ENCODE results near the gene CEBPE. TPM values are rescaled to one million over a fixed set of nuclear protein-coding genes. Genes with fewer than 3 reads are reported as not detected.

Gene CEBPE
- not detected in 2 replicates for total RNA-seq

DNA sequence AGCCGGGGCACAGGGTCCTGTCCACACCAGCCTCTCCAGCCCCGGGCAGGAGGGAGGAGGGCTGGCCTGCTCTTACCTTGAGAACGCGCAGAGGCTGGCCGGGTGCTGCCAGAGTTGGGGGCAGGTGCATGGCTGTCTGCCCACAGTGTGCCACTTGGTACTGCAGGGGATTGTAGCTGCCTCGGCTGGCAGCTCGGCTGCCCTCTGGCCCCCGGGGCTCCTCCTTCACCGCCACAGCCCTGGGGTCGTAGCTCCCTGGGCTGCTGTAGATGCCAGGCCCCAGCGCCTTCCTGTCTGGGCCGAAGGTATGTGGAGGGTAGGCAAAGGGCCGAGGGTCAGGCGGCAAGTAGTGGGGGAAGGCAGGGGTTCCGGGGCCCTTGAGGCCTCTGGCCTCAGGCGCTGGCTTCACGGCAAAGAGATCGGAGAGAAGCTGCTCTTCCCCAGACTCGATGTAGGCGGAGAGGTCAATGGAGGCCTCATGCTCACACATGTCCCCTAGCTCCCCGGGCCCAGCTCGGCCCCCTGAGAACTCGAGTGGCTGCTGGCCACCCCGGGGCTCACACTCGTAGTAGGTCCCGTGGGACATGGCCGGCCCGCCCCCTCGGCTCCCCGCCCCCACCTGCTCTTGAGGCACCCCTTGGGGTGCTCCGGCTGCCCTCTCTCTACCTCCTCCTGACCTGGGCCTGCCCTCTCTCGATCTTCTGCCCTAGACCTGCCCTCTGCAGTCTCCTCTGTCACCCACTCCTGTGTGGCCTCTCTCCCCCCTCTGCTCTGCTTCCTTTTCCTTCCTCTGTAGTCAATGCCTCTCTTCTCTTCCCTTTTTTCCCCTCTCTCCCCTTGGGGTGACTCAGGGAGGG, at the start of gene CEBPE:
TSS of gene CEBPE (minus strand) at position 750 of the 857 bp plus-strand sequence. CDS start at position 586, 164 bp downstream.

DNA sequence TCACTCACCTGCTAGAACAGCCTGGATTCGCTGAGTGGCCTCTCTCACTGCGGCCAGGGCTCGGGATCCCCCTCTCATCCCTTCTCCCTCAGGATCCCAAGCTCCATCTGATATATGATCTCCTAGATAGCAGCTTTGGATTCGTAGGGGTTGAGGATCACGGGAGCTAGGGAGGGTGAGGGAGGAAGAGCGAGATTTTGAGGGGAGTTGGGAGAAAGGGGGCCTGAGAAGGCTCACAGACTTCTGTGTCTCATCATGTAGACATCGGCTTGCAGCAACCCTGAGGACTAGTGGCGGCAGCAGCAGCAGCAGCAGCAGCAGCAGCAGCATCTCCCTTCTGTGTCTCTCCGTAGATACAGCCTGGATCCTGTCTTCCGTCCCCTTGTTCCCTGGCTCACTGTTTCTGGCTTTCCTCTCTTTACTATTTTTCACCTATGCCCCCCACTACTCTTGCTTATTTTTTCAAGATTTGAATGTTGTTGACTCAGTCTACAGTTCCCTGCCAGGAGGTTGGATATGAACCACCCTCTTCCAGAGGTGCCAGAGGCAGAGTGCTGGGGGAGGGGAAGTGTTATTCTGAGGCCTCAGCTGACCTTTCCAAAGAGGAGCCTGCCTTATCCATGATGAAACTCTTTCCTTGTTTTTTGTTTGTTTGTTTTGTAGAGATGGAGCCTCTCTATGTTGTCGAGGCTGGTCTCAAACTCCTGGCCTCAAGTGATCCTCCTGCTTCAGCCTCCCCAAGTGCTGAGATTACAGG, 14.3 kb downstream of the CEBPE start, which contains the start of gene CIROP:
TSS of gene CIROP (minus strand) at position 399 of the 757 bp plus-strand sequence. CDS start at position 330, 69 bp downstream.

DNA sequence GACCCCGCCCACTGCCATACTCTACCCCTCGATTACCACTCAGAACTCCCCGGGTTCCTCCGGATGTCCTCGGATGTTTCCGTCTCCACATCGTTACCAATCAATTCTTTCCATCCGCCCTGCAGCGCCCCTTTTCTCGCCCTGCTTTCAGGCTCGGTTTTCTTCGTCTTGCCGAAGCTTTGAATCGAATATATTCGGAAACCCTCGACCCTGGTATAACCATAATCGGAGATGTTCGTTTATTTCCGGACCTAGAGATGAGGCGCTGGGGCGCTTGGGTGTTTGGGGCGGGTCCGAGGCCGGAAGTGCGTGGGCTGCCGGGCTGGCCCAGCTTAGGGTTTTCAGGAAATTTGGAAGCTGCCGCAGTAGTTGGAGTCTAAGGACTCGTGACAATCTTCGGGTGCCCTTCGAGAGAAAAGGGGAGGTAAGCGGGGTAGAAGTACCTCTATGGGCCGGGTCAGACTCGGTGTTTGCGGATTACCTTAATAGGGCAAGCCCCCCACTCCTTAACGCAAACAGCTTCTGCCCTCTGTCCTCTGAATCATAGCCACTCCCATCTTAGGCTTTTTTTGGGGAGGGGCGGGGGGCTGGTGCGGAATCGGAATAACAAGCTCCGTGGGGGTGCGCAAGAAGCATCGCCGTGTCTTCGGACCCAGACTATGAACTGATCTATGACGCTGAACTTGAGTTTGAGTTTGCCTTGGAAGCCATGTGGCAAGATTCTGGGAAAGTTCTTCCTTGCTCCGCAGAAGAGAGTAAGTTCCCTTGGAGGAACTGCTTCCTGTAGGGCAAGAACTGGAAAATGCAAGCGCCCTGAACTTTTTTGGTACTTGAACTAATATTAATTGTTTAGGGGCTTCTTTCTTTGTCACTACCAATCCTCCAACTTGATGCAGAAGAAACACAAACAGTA, 23.6 kb downstream of the CEBPE start, which contains the start of gene C14orf119:
TSS of gene C14orf119 (plus strand) at position 310 of the 913 bp plus-strand sequence. CDS start 2,154 bp downstream, outside the sequence.

DNA sequence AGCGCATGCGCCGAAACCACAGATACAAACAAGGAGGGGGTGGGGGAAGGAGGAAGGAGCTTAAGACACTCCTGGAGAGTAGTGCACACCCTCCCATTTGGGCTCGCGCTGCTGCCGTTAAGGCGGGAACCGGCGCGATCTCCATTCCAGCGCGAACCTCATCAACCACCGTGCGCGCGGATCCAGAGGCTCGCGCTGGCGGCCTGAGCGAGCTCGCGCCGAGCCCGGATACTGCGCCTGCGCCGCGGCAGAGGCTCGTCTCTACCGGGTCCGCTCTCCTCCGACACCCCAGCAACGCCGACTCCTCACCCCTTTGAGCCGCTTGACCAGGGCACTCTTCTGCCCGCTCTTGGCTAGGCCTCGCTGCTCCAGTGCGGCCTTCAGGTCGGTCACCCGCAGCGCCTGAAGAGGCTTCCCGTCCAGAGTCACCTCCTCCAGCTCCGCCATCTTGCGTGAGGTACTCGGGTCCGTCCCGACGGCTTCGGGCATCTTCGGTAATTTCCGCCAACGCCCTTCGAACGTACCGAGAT, 24.3 kb downstream of the CEBPE start, which contains the start of gene ACIN1:
TSS of gene ACIN1 (minus strand) at position 471 of the 530 bp plus-strand sequence. CDS start at position 447, 24 bp downstream.

Other genes starting within 250 kb of the CEBPE start
- 104 and 155 TPM in 2 replicates for gene LRP10, start 247.5 kb downstream of the CEBPE start, total RNA-seq
- not detected in 2 replicates for gene REM2, start 236.0 kb downstream of the CEBPE start, total RNA-seq
- gene RBM23, start 200.1 kb downstream of the CEBPE start, total RNA-seq: 35.9 and 76.6 TPM in 2 replicates
- gene PRMT5, start 189.9 kb downstream of the CEBPE start, total RNA-seq: 59.1 and 85.4 TPM in 2 replicates
- gene HAUS4, start 162.2 kb downstream of the CEBPE start, total RNA-seq: 20.6 and 49.9 TPM in 2 replicates
- gene AJUBA, start 136.7 kb downstream of the CEBPE start, total RNA-seq: 28.0 and 32.2 TPM in 2 replicates
- 5.7 and 5.8 TPM in 2 replicates for gene C14orf93, start 109.1 kb downstream of the CEBPE start, total RNA-seq
- gene PSMB5, start 84.4 kb downstream of the CEBPE start, total RNA-seq: 255 and 277 TPM in 2 replicates
- not detected in 2 replicates for gene PSMB11, start 77.0 kb downstream of the CEBPE start, total RNA-seq
- 3.2 and 4.1 TPM in 2 replicates for gene CDH24, start 61.7 kb downstream of the CEBPE start, total RNA-seq
- gene ACIN1, start 24.1 kb downstream of the CEBPE start, total RNA-seq: 48.4 and 55.2 TPM in 2 replicates
- 37.9 and 39.2 TPM in 2 replicates for gene C14orf119, start 23.8 kb downstream of the CEBPE start, total RNA-seq
- not detected in 2 replicates for gene CIROP, start 14.3 kb downstream of the CEBPE start, total RNA-seq
- gene SLC7A8, start 64.4 kb upstream of the CEBPE start, total RNA-seq: 0.32 and 2.0 TPM in 2 replicates
- not detected in 2 replicates for gene RNF212B, start 118.7 kb upstream of the CEBPE start, total RNA-seq
- gene HOMEZ, start 166.9 kb upstream of the CEBPE start, total RNA-seq: 8.4 and 10.5 TPM in 2 replicates
- 1.8 and 2.0 TPM in 2 replicates for gene PPP1R3E, start 183.6 kb upstream of the CEBPE start, total RNA-seq
- 13.7 and 24.8 TPM in 2 replicates for gene BCL2L2, start 187.6 kb upstream of the CEBPE start, total RNA-seq
- gene PABPN1, start 202.2 kb upstream of the CEBPE start, total RNA-seq: 41.1 and 57.9 TPM in 2 replicates
- 10.4 and 21.7 TPM in 2 replicates for gene SLC22A17, start 233.6 kb upstream of the CEBPE start, total RNA-seq
- 1.8 and 3.6 TPM in 2 replicates for gene EFS, start 245.9 kb upstream of the CEBPE start, total RNA-seq